Thyroid gland (tissue), 4 donors: ENCODE results near the gene NCOR1. TPM values are rescaled to one million over a fixed set of nuclear protein-coding genes. Genes with fewer than 3 reads are reported as not detected.
A peak's percentile ranks its signal among the peaks of the same experiment; 100 is the strongest.

Source experiments
- DNase-seq, 2 donors: peaks; one replicate each; pipeline ENCODE4 v3.0.0-alpha.2; 2019
- H3K27ac ChIP-seq, 3 donors: fragments of 200-600 bp; sonication (generic); 1 replicate in 2 of 3; 2 replicates in 1 of 3; pipeline ENCODE4 v1.5.1; 2016 to 2019; ENCODE audit warnings: mild to moderate bottlenecking in 1 of 3, moderate library complexity in 1 of 3
- H3K27me3 ChIP-seq: fragments of 200-600 bp; sonication (generic); one replicate; pipeline ENCODE4 v1.5.1; 2019
- H3K36me3 ChIP-seq, 2 donors: fragments of 200-600 bp; sonication (generic); one replicate each; pipeline ENCODE4 v1.5.1; 2016 to 2019
- H3K4me1 ChIP-seq, 2 donors: fragments of 200-600 bp; sonication (generic); one replicate each; pipeline ENCODE4 v1.5.1; 2017 to 2019
- H3K4me3 ChIP-seq, 3 donors: fragments of 200-600 bp; sonication (generic); replicated peaks in 1 of 3; 1 replicate in 2 of 3; 2 replicates in 1 of 3; pipeline ENCODE4 v1.5.1; 2016; ENCODE audit warnings: mild to moderate bottlenecking in 1 of 3
- H3K9me3 ChIP-seq: fragments of 200-600 bp; sonication (generic); one replicate; pipeline ENCODE4 v1.5.1; 2017
- CTCF ChIP-seq, 6 experiments: fragments of 200-600 bp in 3 of 6; fragments of 450-650 bp in 3 of 6; sonication (generic) in 3 of 6; IDR thresholded peaks; one replicate each; pipeline ENCODE4 v1.5.1; 2016 to 2019; ENCODE audit warnings: antibody characterized with exemption in 6 of 6, mild to moderate bottlenecking in 2 of 6, inconsistent platforms in 1 of 6, moderate library complexity in 1 of 6
- POLR2A ChIP-seq, 2 donors: fragments of 450-650 bp; IDR thresholded peaks; one replicate each; pipeline ENCODE4 v1.6.1; 2017; ENCODE audit warnings: antibody characterized with exemption in 2 of 2, mild to moderate bottlenecking in 2 of 2, moderate library complexity in 1 of 2
- WGBS, 2 donors: methylation state at CpG; one replicate each; pipeline ENCODE4 v1.1.5; 2017; 5-methylcytosine and 5-hydroxymethylcytosine counted together
- intact Hi-C: fragments of 100-400 bp; cut with DNase I; formaldehyde crosslinking; loops from one replicate; pipeline ENCODE4 v1.15.1; 2023
- total RNA-seq, 4 donors: library from RNA; depleted of rRNA; stranded (reverse); fragments of >200 nt; gene quantifications; one replicate each; pipeline ENCODE4 v1.2.3, GENCODE V29; 2016

NCOR1 gene
- total RNA-seq, 4 donors from 2014 or later: 141 to 206 (median 204) TPM

- H3K4me1 ChIP-seq: peaks cover 0 to under 1% of the 10 kb centered on the region in 2 donors
- no peak for DNase-seq
- 97 to 98% methylated on average over 4 of the region's 4 CpGs for WGBS, 2 donors
- intact Hi-C loops: no loop called here
- H3K9me3 ChIP-seq: no peaks in the 10 kb centered on the region
- H3K4me3 ChIP-seq: no peak overlapping the region
- no peak overlapping the region for H3K27ac ChIP-seq
- TF ChIP-seq CTCF (IDR thresholded peaks at IDR 0.05): no peak
- TF ChIP-seq POLR2A (IDR thresholded peaks at IDR 0.05): no peak
- H3K36me3 ChIP-seq: peaks cover 0 to 1% of the 10 kb centered on the region in 2 donors
- H3K27me3 ChIP-seq: no peaks in the 10 kb centered on the region
Measured at GRCh38 chr17:16108871-16109270, 106.5 kb downstream of the NCOR1 start.

GRCh38 chr17:16108386-16108785 lies 106.9 kb downstream of the NCOR1 start:
- Histone ChIP-seq H3K4me3 (no peak overlapping the region), H3K27ac (no peak overlapping the region), H3K27me3 (no peaks in the 10 kb centered on the region), H3K36me3 (no peaks in the 10 kb centered on the region), H3K4me1 (peaks cover 3 to 5% of the 10 kb centered on the region in 2 donors), H3K9me3 (no peaks in the 10 kb centered on the region)
- WGBS, 2 donors: 97 to 99% methylated on average over 1 of the region's 1 CpG
- TF ChIP-seq CTCF (IDR thresholded peaks at IDR 0.05) (no peak), POLR2A (IDR thresholded peaks at IDR 0.05) (no peak)
- intact Hi-C loops: no loop called here
- no peak for DNase-seq

GRCh38 chr17:16107165-16107770 lies 108.1 kb downstream of the NCOR1 start:
- H3K27ac ChIP-seq: no peak overlapping the region
- intact Hi-C loops: no loop called here

GRCh38 chr17:16106161-16106891 lies 109.0 kb downstream of the NCOR1 start:
- no peak overlapping the region for H3K4me3 ChIP-seq
- H3K36me3 ChIP-seq: peaks cover under 1 to 2% of the 10 kb centered on the region in 2 donors
- no peak for TF ChIP-seq CTCF (IDR thresholded peaks at IDR 0.05)
- TF ChIP-seq POLR2A (IDR thresholded peaks at IDR 0.05): no peak
- peaks cover 6 to 13% of the 10 kb centered on the region in 2 donors for H3K4me1 ChIP-seq
- 70 to 71% methylated on average over 1 of the region's 1 CpG for WGBS, 2 donors
- H3K9me3 ChIP-seq: no peaks in the 10 kb centered on the region
- H3K27ac ChIP-seq: peak overlapping the region in 2 of 3 donors; percentile 10 to 30
- DNase-seq: no peak
- no peaks in the 10 kb centered on the region for H3K27me3 ChIP-seq
- intact Hi-C loops: no loop called here

More at GRCh38 chr17:16107165-16107770, 108.1 kb downstream of the NCOR1 start:
- TF ChIP-seq CTCF (IDR thresholded peaks at IDR 0.05) (no peak), POLR2A (IDR thresholded peaks at IDR 0.05) (no peak)
- H3K4me1 ChIP-seq: peaks cover 6 to 13% of the 10 kb centered on the region in 2 donors
- no peaks in the 10 kb centered on the region for H3K36me3 ChIP-seq
- no peak overlapping the region for H3K4me3 ChIP-seq
- no peaks in the 10 kb centered on the region for H3K27me3 ChIP-seq
- no peaks in the 10 kb centered on the region for H3K9me3 ChIP-seq
- DNase-seq: no peak
- WGBS, 2 donors: 95 to 96% methylated on average over 8 of the region's 8 CpGs

- H3K4me1 ChIP-seq: peaks cover 6 to 13% of the 10 kb centered on the region in 2 donors
- H3K36me3 ChIP-seq: peaks cover 5 to 11% of the 10 kb centered on the region in 2 donors
- intact Hi-C loops: no loop called here
- 95 to 96% methylated on average over 4 of the region's 4 CpGs for WGBS, 2 donors
- H3K27me3 ChIP-seq: no peaks in the 10 kb centered on the region
- H3K27ac ChIP-seq: no peak overlapping the region
- H3K4me3 ChIP-seq: no peak overlapping the region
- no peak for DNase-seq
- no peaks in the 10 kb centered on the region for H3K9me3 ChIP-seq
- no peak for TF ChIP-seq POLR2A (IDR thresholded peaks at IDR 0.05)
- TF ChIP-seq CTCF (IDR thresholded peaks at IDR 0.05): no peak
Measured at GRCh38 chr17:16104189-16104588, 111.1 kb downstream of the NCOR1 start.
